DMS 273 (cell line): ENCODE measurements around the gene LDB3.

Experiments used
- DNase-seq: peaks from one replicate; lab custom pipeline; 2025; ENCODE audit not compliant: unreplicated experiment; lab: John Stamatoyannopoulos, UW

Gene LDB3

DNA sequence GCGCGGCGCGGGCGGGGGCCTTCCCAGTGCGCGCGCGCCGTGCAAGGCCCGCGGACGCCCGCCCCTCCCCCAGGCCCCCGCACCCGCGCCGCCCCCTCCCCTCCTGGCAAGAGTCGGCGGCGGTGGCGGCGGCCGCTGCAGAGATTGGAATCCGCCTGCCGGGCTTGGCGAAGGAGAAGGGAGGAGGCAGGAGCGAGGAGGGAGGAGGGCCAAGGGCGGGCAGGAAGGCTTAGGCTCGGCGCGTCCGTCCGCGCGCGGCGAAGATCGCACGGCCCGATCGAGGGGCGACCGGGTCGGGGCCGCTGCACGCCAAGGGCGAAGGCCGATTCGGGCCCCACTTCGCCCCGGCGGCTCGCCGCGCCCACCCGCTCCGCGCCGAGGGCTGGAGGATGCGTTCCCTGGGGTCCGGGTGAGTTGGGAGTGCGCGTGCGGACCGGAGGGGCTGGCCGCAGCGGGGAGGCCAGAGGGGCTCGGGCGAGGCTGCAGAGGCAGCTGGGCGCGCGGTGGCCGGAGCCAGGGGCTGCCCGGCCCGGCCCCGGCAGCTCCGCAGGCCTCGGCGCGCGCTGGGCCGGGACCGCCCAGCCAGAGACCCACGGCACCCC, 88.3 kb downstream of the LDB3 start, which contains the start of gene BMPR1A:
TSS of gene BMPR1A (plus strand) at position 109 of the 602 bp plus-strand sequence. CDS start 119,400 bp downstream, outside the sequence.
- DNase-seq, result peak; percentile 63

DNA sequence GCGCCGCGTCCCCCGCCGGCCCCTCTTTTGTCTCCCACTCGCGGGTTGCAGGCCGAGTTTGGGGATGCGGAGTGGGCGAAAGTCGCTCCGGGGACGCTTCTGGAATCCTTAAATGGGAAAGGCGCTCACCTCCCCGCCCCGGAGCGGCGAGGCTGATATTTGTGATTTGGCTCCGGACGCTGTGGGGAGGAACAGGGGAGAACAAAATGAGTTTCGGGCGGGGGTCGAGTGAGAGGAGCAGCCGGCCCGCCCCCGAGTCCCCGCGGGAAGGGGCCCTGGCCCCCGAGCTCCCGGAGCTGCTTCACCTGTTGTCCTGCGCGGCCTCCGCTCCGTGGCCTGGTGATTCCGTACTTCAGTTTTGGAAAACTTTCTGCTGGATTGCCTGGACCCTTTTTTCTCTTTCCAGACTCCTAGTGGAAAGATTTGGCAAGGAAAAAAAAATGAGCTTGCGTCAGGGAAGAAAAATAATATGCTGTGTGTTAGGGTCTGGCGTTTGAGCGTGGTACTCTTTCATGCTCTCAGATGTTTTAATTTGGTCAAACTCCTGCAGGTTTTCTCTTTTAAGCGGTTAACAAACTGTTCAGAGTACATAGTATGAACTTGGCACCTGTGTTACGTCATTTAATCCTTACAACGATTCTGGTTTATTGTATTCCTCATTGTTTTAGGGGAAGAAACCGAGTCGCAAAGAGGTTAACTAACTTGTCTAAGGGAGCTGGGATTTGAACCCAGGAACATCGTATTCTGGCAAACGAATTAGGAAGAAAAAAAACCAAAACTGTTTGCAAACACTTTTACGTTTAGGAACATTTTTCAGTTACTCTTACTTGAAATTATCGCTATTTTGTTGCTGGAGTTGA, 89.0 kb downstream of the LDB3 start:
- peak; percentile 79 for DNase-seq

DNA sequence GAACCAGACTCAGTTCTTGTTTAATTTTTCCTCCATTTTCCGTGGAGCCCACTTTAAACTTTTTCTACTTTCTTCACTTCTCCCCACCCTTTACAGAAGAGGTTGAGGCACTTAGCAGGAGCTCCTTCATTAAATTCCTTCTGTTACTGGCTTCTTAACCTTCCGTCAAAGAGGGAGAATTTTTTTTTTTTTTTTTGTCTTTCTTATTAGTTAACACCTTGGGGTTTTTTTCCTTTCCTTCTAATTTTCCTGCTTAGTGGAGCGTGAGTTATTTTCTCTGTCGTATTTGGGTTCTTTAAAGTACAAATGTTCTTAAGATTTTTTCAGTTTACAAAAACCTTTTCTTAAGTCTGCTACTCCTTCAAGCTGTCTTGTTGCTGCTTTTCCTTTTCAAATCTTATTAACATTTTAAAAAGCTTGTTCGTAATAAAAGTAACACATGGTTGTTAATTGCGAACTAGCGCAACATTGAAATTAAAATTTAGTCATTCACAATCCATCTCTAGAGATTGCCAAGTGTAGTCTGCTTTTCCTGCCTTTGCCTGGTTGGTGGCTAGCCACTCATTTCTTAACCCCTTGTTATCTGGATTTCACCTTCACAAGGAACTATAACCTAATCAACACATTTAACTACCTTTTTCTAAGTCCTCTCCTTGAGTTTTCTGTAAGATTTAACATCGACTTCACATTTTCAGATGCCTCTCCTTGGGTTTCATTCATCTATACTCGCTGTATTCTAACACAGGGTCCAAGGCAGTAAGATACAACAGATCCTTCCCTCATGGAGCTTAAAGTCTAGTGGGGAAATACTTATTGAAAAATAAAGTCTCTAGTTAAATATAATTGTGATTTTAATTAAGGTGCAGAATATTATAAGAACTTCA, 90.1 kb downstream of the LDB3 start:
- peak; percentile 43 for DNase-seq

DNA sequence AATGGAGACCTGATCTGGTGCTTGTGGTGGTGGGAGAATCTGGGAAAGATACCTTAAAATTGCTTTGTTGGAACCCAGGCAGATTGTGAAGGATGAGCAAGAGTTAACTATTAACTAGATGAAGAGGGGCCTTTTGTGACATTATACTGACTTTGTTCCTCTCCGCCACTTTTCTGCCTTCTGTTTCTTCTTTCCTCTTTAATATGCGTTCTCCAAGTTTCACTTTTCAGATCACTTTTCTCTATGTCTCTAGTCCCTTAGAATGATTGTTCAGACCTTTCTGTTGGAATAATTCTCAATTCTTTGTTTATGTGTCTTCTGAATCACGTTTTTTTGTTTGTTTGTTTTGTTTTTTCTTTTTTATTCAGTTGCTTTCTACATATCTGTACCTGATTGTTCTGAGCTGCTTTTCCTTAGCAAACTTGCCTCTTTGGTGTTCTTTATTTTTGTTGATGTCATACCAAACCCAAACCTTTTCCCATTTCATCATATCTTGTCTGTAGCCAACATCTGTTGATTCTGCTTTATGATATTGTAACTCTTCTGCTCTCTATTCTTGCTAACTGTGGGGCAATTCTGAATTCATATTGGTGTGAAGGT, 90.9 kb downstream of the LDB3 start:
- no peak for DNase-seq

DNA sequence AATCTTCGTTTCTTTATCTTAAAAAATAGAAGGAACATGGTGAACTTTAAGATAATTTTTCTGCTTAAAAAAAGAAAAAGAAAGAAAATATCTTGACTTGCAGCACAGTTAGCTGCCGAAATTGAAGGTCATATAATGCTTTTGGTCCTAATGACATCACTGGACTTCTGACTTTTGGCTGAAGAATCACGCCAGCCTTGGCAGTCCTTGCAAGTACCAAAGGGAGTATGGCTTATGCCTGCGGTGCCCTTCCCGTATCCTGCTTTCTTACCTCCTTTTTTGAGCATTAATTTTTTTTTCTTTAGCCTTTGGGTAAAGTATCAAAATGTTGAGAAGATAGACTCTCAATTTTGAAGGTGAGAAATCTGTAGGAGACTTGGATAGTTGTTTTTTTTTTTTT, 95.1 kb downstream of the LDB3 start:
- no peak for DNase-seq

DNA sequence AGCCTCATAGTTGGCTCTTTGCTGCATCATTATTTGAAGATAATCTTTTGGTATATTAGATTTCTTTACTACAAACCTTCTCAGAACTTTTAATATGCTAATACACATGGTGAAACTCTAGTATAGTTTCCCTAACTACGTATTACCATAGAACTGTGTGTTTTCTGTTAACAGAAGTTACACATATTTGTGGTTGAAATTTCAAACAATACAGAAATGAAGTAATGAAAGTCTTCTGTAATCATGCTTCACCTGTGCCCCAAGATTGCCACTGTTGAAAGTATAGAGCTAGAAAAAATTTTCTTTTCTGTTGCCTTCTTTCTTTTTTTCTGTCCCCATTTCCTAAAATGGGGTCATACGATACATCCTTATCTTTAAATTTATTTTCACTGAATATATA, 97.2 kb downstream of the LDB3 start:
- no peak for DNase-seq

DNA sequence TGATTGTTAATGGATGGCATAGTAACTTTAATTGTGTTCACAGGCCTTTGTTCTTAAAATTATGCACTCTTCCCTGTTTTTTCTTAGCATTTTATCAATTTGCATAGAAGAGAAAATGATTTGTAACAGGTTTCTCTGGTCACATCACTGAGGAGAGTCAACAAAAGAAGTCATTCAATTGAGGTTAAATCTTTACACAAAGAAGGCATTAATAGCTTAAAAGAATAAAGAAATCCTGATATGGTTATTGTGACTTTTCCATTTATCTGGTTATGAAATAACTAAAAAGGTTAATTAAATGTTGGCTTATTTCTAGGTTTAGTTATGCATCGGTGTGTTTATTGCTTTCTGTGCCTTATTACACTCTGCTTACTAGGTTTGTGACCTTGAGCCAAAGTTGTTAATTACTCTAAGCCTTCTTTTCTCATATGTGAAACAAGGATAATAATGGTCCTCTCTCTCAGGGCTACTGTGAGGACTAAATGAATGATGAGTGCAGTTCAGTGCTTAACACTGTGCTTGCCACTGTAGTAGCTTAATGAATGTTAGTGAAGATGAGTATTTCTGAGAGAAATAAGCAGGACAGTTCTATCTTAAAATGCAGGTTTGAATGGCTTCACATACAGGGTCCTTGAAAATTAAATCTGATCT, 100.2 kb downstream of the LDB3 start:
- no peak for DNase-seq

DNA sequence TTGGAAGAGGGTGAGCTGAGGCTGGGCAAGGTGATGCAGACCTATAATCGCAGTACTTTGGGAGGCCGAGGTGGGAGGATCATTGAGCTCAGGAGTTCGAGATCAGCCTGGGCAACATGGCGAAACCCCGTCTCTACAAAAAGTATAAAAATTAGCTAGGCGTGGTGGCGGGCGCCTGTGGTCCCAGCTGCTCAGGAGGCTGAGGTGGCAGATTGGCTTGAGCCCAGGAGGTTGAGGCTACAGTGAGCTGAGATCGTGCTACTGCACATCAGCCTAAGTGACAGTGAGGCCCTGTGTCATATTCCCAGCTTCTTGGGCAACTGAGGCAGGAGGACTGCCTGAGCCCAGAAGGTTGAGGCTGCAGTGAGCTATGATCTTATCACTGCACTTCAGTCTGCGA, 101.7 kb downstream of the LDB3 start:
- DNase-seq, result no peak

DNA sequence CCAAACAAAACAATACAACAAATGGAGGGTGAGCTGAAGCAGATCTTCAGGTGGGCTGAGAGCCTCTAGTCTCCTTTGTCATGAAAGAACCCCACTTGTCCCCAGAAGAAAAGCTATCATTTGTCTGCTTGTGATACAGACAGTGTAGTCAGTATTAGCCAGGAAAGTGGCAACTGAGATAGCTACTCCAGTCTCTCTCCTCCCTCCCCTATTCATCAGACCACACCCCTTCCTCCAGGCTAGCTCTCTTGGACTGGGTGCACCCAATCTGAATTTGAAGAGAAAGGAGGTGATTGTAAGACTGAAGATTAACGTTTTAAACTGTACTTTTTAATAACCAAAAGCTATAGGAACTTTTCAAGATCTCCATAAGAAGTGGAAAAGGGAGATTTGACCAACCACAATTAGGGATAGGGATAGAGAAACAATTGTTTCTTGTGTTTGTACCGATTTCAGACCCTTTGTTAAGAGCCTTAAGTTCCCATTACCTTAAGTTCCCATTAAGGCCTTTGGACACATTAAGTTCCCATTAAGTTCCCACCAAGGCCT, 102.2 kb downstream of the LDB3 start:
- DNase-seq, result peak; percentile 12

DNA sequence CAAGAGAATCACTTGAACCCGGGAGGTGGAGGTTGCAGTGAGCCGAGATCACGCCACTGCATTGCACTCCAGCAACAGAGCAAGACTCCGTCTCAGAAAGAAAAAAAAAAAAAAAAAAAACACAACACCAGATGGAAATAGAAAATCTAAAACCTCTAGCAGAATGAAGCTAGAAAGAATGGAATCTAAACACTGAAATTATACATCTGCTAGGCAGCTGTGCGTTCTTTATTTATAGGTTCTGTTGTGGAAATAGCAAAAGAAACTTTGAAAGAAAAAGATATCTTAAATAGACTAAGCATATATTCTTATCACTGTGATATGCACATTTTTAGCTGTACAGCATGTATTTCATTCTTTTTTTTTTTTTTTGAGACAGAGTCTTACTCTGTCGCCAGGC, 105.2 kb downstream of the LDB3 start:
- DNase-seq, result no peak

DNA sequence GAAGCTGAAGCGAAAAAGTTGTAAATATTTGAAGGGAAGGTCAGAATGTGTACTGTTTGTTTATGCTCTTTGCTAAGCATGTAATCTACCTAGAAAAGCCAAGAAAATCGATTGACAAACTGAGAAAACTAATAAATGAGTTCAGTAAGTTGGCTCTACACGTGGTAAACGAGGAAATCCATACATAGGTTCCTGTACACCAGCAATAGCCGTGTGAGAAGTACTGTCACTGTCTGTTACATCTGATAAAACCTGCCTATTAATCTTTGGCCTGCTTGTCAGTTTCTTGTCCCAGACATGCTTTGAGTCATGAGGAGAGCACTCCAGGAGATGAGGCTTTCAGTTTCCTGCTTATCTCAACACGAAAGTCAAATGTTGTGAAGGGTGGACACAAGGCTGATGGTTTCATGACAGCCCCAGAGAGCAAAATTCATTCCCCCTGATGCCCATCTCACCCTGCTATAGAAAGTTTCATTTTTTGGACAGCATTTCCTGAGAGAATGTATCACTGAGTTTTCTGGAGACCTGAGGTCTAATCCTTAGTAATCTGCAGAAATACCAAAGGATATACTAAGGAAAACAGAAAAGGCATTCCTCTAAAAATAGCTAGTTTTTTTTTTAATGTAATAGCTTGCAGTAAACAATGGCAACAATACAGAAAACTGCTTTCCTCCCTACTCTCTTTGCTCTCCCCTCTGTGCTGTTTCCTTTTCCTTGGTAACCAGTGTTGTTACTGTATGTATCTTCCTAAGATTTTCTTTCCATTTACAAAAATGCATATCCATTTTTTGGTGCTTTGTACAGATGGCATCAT, 107.0 kb downstream of the LDB3 start:
- no peak for DNase-seq

DNA sequence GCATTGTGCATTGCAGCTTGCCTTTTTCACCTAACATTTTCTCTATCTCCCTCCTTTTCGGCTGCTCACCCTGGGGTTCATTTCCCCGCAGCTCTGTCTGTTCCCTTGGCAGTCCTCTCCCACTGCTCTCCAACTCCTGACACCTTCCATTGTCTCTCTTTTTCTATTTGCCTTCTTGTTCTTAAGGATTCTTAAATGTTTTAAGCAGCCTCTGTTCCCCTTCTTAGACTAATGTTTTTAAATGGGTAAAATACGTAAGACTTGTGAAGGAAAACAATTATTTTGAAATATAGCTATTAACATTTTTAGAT, 107.5 kb downstream of the LDB3 start:
- no peak for DNase-seq

DNA sequence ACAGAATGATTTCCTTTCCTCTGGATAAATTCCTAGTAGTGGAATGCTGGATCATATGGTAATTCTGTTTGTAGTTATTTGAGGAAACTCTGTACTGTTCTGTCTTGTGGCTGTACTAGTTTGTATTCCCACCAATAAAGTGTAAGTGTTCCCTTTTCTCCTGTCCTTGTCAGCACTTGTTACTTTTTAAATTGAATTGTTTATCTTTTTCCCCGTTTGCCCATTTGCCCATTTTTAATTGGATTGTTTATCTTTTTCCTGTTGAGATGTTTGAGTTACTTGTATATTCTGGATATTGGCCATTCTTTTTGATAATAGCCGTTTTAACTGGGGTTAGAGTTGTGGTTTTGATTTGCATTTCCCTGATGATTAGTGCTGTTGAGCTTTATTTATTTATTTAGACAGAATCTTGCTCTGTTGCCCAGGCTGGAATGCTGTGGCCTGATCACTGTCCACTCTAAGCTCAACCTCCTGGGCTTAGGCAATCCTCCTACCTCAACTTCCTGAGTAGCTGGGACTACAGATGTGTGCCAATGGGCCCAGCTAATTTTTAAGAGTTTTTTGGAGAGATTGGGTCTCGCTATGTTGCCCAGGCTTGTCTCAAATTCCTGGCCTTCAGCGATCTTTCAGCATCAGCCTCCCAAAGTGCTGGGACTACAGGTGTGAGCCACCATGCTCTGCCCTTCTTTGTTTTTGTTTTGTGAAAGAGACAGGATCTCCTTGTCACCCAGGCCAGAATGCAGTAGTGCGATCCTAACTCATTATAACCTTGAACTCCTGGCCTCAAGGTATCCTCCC, 111.1 kb downstream of the LDB3 start:
- DNase-seq, result no peak

DNA sequence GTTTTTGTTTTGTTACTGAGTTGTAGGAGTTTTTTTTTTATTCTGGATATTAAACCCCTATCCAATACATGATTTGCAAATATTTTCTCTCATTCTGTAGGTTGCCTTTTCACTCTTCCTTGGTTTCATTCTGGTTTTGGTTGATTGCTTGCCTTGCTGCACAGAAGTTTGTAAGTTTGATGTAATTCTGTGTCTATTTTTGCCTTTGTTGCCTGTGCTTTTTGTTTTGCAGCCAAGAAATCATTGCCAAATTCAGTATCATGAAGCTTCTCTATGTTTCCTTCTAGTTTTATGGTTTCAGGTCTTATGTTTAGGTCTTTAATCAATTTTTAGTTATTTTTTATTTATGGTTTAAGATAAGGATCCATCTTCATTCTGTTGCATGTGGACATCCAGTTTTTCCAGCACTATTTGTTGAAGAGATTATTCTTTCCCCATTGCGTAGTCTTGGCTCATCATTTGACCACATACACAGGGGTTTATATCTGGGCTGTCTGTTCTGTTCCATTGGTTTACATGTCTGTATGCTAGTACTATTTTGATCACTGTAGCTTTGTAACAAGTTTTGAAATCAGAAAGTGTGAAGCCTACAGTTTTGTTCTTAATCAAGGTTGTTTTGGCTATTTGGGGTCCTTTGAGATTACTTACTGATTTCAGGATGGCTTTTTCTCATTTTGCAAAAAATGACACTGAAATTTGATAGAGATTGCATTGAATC, 114.5 kb downstream of the LDB3 start:
- no peak for DNase-seq

DNA sequence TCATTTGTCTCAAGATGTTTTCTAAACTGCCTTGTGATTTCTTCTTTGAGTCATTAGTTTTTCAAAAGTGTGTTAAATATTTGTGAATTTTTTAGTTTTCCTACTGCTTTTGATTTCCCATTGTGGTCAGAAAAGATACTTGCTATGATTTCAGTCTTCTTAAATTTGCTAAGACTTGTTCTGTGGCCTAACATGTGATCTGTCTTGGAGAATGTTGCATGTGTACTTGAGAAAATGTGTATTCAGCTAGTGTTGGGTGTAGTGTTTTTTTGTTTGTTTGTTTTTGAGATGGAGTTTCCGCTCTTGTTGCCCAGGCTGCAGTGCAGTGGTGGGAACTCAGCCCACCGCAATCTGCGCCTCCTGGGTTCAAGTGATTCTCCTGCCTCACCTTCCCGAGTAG, 116.7 kb downstream of the LDB3 start:
- DNase-seq, result no peak
